Stomach (tissue), 4 donors: Measurements from ENCODE around the gene CCDC32.

Source experiments
- POLR2A ChIP-seq, 4 donors: fragments of 450-650 bp; IDR thresholded peaks; one replicate each; pipeline ENCODE4 v1.6.1; 2016; ENCODE audit warnings: antibody characterized with exemption in 4 of 4, control low read depth in 2 of 4, mild to moderate bottlenecking in 1 of 4, moderate library complexity in 1 of 4
- POLR2AphosphoS5 ChIP-seq, 3 donors: sonication (generic); formaldehyde crosslinking; IDR thresholded peaks; one replicate each; pipeline ENCODE4 v1.6.1; 2016; ENCODE audit warnings: antibody characterized with exemption in 3 of 3
- TF ChIP-seq, protein P1 (sequence below), 7 experiments: fragments of 450-650 bp in 4 of 7; fragments of 200-600 bp in 3 of 7; sonication (generic) in 3 of 7; IDR thresholded peaks; one replicate each; pipeline ENCODE4 v1.5.1; 2016 to 2019; ENCODE audit warnings: antibody characterized with exemption in 7 of 7, control low read depth in 2 of 7, mild to moderate bottlenecking in 1 of 7

DNA sequence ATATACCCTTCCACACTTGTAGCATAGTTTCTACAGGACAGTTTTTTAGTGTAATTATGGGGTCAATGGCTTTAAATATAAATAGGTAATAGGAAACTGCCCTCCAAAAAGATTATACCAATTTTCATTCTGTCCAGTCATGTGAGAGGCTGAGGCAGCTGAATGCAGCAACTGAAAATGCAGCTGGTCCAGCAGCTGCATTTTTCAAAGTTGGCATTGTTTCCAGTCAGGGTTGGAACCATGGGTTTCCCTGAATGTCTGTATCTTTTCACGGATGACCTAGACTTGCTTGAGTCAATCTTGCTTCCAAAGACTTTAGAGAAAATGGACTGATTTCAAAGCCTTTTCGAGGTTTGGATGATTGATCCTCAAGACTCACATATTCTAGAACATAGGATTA is 19.3 kb upstream of the CCDC32 start:
- TF ChIP-seq, protein P1, sequence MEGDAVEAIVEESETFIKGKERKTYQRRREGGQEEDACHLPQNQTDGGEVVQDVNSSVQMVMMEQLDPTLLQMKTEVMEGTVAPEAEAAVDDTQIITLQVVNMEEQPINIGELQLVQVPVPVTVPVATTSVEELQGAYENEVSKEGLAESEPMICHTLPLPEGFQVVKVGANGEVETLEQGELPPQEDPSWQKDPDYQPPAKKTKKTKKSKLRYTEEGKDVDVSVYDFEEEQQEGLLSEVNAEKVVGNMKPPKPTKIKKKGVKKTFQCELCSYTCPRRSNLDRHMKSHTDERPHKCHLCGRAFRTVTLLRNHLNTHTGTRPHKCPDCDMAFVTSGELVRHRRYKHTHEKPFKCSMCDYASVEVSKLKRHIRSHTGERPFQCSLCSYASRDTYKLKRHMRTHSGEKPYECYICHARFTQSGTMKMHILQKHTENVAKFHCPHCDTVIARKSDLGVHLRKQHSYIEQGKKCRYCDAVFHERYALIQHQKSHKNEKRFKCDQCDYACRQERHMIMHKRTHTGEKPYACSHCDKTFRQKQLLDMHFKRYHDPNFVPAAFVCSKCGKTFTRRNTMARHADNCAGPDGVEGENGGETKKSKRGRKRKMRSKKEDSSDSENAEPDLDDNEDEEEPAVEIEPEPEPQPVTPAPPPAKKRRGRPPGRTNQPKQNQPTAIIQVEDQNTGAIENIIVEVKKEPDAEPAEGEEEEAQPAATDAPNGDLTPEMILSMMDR (IDR thresholded peaks at IDR 0.05), result no peak
- TF ChIP-seq POLR2A (IDR thresholded peaks at IDR 0.05), result no peak
- TF ChIP-seq POLR2AphosphoS5 (IDR thresholded peaks at IDR 0.05), result no peak
